T-helper 2 cell (primary cell): ENCODE measurements around the gene H1-8.

Experiments
- DNase-seq, 5 experiments: peaks; one replicate each; pipeline versions ENCODE4 v3.0.0 to v3.0.0-alpha.2; 2012 to 2022

The H1-8 gene

GRCh38 chr3:129556890-129557547 is 14.0 kb downstream of the H1-8 start:
- DNase-seq, result no peak

GRCh38 chr3:129557548-129557894 is 14.5 kb downstream of the H1-8 start:
- DNase-seq, result no peak

GRCh38 chr3:129558081-129558771 is 15.3 kb downstream of the H1-8 start:
- DNase-seq, result peak in 1 of 5 experiments; percentile 59

DNA sequence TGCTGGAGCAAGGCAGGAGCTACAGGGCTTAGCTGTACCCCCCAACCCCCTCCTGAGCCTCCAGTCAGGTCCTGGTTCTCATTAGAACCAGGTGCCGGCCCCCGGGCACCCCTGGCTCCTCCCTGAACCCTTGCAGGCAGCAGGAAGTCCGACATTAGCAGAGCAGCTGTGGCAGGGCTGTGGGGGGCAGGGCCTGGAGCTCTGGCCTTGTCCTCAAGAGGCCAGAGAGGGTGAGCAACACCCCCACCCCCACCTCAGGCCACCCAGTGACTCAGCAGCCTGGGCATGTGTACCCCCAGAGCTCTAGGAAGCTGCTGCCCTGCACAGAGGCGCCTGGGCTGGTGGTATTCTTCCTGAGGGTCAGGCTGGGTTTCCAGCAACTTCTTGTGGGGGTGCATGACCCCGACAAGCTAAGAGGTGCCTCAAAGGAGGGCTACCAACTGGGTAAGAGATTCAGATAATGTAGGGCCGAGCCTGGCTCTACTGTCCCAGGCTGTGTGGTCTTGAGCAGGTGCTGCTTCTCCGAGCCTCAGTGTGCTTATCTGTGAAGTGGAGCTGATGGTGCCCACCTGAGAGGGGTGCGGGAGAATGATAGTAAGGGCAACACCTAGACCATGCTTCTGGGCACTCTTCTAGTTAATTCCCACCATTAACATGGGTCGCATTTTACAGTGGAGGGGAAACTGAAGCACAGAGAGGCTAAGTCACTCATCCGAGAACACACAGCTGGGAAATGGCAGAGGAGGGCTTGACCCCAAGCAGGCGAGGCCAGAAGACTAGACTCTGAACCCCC is 16.0 kb downstream of the H1-8 start:
- no peak for DNase-seq

DNA sequence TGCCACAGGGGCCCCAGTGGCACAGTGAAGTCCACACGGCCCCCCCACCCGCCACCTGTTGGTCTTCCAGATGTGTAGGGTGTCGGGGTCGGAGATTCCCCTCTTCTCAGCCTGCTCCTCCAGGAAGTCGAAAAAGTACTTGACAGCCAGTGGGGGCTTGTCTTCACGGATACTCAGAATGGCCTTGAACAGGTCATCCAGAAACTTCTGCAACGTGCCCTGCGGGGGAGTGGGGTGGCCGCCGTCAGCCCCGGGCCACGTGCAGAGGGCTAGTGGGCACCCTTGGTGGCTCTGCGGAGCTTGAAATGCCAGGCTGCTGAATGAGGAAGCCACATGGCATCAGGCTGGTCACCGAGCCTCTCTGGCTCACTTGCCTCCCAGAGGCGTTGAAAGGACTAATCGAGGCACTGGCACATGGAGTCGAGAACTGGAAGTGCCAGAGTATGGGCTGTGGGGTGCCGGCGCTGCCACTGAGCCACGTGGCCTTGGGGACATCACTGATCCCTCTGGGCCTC is 16.6 kb downstream of the H1-8 start:
- no peak for DNase-seq

GRCh38 chr3:129560269-129560787 is 17.4 kb downstream of the H1-8 start:
- DNase-seq, result no peak

DNA sequence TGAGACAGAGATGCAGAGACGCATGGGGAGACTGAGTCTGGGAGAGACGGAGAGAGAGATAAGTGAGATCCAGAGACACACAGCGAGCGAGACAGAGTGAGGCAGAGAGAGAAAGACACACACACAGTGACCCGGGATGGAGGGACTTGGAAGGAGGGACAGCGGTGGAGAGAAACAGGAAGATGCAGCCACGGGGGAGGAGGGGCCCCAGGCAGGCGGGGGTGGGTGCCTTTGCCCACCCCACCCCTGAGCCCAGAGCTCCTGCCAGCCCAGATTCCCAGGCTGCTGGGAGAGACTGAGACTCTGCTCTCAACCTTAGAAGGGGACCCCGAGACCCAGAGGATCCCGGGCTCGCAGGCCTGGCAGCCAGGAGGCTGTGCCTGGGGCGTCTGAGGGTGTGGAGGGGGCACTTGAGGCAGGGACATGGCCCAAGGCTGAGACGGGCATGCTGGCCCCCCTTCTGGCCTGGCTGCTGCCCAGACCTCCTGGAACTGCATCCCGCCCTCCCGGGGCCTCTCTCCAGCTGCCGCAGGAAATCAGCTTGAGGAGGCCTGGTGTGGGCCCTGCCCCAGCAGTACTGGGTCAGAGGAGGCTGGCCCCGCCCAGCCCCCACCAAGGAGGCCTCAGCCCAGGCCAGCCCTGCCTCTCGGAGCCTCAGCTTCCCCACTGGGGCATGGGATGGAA is 18.1 kb downstream of the H1-8 start:
- DNase-seq, result no peak

DNA sequence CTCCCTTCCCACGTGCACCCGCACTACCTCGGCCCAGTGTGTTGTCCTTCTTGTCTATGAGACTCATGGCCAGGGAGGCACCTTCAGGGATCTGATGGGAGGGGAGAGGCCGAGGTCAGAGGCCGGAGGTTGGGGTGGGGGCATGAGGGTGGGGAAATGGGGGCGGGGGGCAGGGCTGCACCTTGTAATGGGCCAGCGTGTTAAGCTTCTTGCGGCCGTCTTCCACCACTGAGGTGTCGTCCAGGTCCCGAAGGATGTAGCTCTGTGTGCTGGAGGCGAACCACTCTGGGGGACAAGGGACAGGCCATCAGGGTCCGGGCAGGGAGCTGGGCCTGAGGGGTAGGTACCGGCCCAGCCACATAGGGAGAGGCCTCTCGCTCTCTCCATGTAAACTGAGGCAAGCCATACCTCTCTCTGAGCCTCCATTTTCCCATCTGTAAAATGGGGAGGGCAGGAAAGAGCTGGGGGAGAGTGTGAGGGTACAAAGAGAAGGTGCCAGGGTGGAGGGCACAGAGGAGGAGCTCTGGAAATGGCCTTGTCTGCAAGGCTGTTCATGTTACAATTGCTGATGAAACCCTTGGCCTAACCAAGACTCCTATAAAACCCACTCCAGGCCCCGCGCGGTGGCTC is 18.8 kb downstream of the H1-8 start:
- DNase-seq, result no peak

DNA sequence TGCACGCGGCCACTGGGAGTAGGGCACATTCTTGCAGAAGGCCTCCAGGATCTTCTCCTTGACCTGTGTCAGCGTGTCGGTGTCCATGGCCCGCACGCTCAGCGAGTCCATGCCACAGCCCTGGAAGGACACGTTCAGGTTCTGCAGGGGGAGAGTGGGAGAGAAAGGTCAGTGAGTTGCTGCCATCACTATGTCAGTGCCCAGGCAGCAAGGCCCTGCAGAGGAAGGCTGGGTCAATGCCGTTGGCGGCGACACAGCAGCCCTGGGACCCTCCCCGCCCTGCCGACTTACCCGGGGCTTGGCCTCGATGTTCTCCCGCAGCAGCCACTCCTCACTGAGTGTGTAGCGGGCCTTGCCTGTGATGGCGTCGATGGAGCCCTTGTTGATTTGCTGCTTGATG is 19.8 kb downstream of the H1-8 start:
- DNase-seq, result no peak

DNA sequence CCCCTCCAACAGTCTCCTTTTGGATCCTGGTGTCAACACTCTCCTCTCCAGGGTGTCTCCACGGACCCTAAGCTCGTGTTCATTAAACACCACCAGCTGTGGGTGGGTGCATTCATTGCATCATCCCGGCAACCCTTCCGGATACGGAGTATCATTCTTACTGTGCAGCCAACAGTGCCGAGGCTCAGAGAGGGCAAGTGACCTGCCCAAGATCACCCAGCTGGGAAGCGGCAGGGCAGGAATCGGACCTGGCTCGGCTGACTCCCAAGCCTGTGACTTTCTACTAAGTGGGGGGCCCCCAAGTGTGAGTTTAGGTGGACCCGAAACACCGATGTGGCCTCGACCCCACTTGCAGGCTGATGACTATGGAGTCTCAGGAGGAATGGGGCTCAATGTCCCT is 20.4 kb downstream of the H1-8 start:
- no peak for DNase-seq

DNA sequence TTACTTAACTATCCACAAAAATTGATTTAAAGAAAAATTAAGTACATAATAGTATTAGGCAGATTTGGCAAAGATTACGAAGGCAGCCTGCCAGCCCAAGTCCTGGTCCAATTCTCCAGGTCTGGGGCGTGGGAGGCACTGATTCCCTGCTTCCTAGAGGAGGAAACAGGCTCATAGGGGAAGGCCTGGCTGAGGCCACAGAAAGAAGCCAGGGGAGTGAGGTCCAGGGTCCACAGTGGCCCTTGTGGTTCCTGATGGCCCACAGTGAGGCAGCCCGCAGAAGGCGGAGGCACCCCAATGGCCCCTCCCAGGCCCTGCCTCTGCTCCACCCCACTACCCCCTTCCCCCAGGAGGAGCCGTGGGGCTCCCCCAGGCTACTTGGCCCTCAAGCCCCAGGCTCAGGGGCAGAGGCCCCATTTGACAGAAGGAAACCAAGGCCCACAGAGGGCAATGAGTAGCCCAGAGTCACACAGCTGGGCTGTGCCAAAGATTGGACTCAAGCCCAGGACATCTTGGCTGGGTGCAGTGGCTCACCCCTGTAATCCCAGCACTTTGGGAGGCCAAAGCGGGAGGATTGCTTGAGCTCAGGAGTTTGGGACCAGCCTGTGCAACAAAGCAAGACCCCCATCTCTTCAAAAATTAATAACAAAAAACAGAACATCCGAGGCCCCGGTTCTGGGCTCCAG is 21.0 kb downstream of the H1-8 start:
- DNase-seq, result no peak

- DNase-seq, result no peak
Measured at GRCh38 chr3:129564981-129565644, 22.1 kb downstream of the H1-8 start.

GRCh38 chr3:129565902-129566301 is 22.9 kb downstream of the H1-8 start:
- DNase-seq, result no peak

DNA sequence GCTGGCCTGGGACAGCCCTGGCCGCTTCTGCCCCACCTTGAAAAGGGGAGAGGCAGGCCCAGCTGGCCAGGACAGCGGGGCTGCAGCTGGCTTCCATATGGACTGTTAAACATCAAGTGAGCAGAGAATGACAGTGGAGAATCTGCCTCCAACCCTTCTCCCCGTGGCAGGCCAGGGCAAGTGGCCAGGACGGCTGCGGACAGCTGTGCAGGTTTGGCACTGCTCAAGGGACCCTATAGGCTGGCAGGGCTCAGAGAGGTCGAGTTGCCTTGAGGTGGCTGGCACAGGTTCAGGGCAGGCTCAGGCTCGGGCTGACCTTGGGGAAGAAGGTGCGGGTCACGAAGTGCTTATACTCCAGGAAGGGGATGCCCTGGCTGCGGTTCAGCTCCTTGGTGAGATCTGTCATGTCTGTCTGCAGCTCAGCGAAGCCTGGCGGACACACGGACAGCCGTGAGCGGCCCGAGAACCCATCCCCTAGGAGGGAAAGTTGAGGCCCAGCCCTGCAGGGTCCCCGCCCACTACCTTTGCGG is 24.3 kb downstream of the H1-8 start:
- DNase-seq, result no peak

DNA sequence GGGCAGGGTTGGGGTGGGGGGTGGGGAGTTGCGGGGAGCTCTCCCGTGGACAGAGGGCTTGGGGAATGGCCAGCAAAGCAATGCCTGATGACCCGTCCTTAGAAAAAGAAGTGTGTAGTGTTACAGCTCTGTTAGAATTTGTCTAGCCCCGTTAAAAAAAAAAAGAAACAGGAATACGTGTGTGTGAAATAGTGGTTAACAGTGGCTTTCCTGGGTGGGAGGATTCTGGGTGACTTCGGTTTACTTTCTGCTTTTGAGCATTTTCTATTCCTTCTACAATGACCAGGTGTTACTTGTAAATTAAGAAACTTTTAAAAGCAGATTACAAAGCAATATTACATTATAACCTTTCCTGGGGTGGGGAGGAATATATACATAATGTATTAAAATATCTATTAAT is 25.0 kb downstream of the H1-8 start:
- peak in 1 of 5 experiments; percentile 47 for DNase-seq

- no peak for DNase-seq
Measured at GRCh38 chr3:129569856-129570255, 26.9 kb downstream of the H1-8 start.

- no peak for DNase-seq
Measured at GRCh38 chr3:129571605-129572547, 28.9 kb downstream of the H1-8 start.

GRCh38 chr3:129572603-129573002 is 29.6 kb downstream of the H1-8 start:
- DNase-seq, result no peak

GRCh38 chr3:129573493-129573892 is 30.5 kb downstream of the H1-8 start:
- DNase-seq, result no peak

GRCh38 chr3:129574206-129574605 is 31.2 kb downstream of the H1-8 start:
- no peak for DNase-seq
